Measurements from ENCODE around the gene FRMPD4. TPM values are rescaled to one million over a fixed set of nuclear protein-coding genes. Genes with fewer than 3 reads are reported as not detected.

FRMPD4 gene
- total RNA-seq, 2 experiments from 2014 or later, result not detected

GRCh38 chrX:12570859-12571501 lies 432.7 kb downstream of the FRMPD4 start:
- H3K27me3 ChIP-seq (ENCODE audit: control insufficient read depth in 1 of 2, insufficient read depth in 2 of 2, low read length in 2 of 2), result no peaks in the 10 kb centered on the region
- no peak overlapping the region for H3K4me3 ChIP-seq (ENCODE audit: low read length)
- intact Hi-C loops (cut with DNase I, micrococcal nuclease), result no loop called here
- TF ChIP-seq, protein P1, sequence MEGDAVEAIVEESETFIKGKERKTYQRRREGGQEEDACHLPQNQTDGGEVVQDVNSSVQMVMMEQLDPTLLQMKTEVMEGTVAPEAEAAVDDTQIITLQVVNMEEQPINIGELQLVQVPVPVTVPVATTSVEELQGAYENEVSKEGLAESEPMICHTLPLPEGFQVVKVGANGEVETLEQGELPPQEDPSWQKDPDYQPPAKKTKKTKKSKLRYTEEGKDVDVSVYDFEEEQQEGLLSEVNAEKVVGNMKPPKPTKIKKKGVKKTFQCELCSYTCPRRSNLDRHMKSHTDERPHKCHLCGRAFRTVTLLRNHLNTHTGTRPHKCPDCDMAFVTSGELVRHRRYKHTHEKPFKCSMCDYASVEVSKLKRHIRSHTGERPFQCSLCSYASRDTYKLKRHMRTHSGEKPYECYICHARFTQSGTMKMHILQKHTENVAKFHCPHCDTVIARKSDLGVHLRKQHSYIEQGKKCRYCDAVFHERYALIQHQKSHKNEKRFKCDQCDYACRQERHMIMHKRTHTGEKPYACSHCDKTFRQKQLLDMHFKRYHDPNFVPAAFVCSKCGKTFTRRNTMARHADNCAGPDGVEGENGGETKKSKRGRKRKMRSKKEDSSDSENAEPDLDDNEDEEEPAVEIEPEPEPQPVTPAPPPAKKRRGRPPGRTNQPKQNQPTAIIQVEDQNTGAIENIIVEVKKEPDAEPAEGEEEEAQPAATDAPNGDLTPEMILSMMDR (IDR thresholded peaks at IDR 0.05), result no peak
- no peaks in the 10 kb centered on the region for H3K27me3 Mint-ChIP-seq
- no peak overlapping the region for H3K27ac Mint-ChIP-seq
- DNase-seq (no peak), ATAC-seq (ENCODE audit: poor library complexity) (no peak)
- CTCF ChIA-PET, result no interaction called here
- H3K4me3 Mint-ChIP-seq, result no peak overlapping the region
- H3K27ac ChIP-seq (ENCODE audit: low read depth in 1 of 2, low read length in 2 of 2), result no peak overlapping the region
- H3K4me1 ChIP-seq (ENCODE audit: insufficient read depth, low read length), result no peaks in the 10 kb centered on the region
- no peaks in the 10 kb centered on the region for H3K36me3 Mint-ChIP-seq (ENCODE audit: low read depth)
- no peaks in the 10 kb centered on the region for H3K9me3 ChIP-seq (ENCODE audit: control insufficient read depth in 1 of 2, insufficient read depth in 1 of 2, low read length in 2 of 2)
- POLR2A ChIA-PET, result no interaction called here
- no peaks in the 10 kb centered on the region for H3K4me1 Mint-ChIP-seq (ENCODE audit: low read depth)
- H3K9me3 Mint-ChIP-seq, result no peaks in the 10 kb centered on the region
- no peaks in the 10 kb centered on the region for H3K36me3 ChIP-seq (ENCODE audit: insufficient read depth, low read length)

DNA sequence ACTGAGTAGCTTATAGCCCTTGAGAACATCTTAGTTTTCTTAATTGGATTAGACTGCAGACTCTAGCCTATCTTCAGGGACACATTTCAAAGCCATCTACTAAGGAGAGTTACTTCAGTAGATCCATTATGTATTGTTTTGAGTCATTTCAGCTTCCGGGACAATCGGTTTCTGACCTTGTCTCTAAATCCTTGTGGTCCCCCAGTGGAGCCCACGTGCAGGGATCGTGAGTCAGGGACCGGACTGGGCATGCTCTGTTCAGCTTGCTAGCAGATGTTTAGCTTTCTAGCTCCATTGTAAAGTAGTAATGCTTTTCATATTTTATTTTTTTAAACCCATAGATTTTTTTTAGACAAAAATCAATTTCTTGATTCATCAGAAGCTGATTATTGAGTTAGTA lies 441.0 kb downstream of the FRMPD4 start:
- Histone ChIP-seq H3K27ac (ENCODE audit: low read depth in 1 of 2, low read length in 2 of 2) (no peak overlapping the region), H3K27me3 (ENCODE audit: control insufficient read depth in 1 of 2, insufficient read depth in 2 of 2, low read length in 2 of 2) (peaks cover 0 to 2% of the 10 kb centered on the region in 2 experiments), H3K4me3 (ENCODE audit: low read length) (no peak overlapping the region), H3K4me1 (ENCODE audit: insufficient read depth, low read length) (no peaks in the 10 kb centered on the region), H3K9me3 (ENCODE audit: control insufficient read depth in 1 of 2, insufficient read depth in 1 of 2, low read length in 2 of 2) (peaks cover 0 to 8% of the 10 kb centered on the region in 2 experiments), H3K36me3 (ENCODE audit: insufficient read depth, low read length) (no peaks in the 10 kb centered on the region)
- H3K4me1 Mint-ChIP-seq (ENCODE audit: low read depth), result no peaks in the 10 kb centered on the region
- H3K27ac Mint-ChIP-seq, result no peak overlapping the region
- H3K27me3 Mint-ChIP-seq, result no peaks in the 10 kb centered on the region
- intact Hi-C loops (cut with DNase I, micrococcal nuclease), result no loop called here
- no peaks in the 10 kb centered on the region for H3K9me3 Mint-ChIP-seq
- ChIA-PET POLR2A (no interaction called here), CTCF (no interaction called here)
- no peak overlapping the region for H3K4me3 Mint-ChIP-seq
- DNase-seq (no peak), ATAC-seq (ENCODE audit: poor library complexity) (no peak)
- H3K36me3 Mint-ChIP-seq (ENCODE audit: low read depth), result no peaks in the 10 kb centered on the region
- TF ChIP-seq, protein P1 (IDR thresholded peaks at IDR 0.05), result no peak

- ATAC-seq (ENCODE audit: poor library complexity) (no peak), DNase-seq (no peak)
- Histone ChIP-seq H3K27ac (ENCODE audit: low read depth in 1 of 2, low read length in 2 of 2) (no peak overlapping the region), H3K4me3 (ENCODE audit: low read length) (no peak overlapping the region), H3K9me3 (ENCODE audit: control insufficient read depth in 1 of 2, insufficient read depth in 1 of 2, low read length in 2 of 2) (peaks cover 0 to 8% of the 10 kb centered on the region in 2 experiments), H3K27me3 (ENCODE audit: control insufficient read depth in 1 of 2, insufficient read depth in 2 of 2, low read length in 2 of 2) (peaks cover 0 to 2% of the 10 kb centered on the region in 2 experiments), H3K4me1 (ENCODE audit: insufficient read depth, low read length) (no peaks in the 10 kb centered on the region), H3K36me3 (ENCODE audit: insufficient read depth, low read length) (no peaks in the 10 kb centered on the region)
- ChIA-PET CTCF (no interaction called here), POLR2A (no interaction called here)
- TF ChIP-seq, protein P1 (IDR thresholded peaks at IDR 0.05), result no peak
- intact Hi-C loops (cut with DNase I, micrococcal nuclease), result no loop called here
- H3K36me3 Mint-ChIP-seq (ENCODE audit: low read depth), result no peaks in the 10 kb centered on the region
- no peaks in the 10 kb centered on the region for H3K27me3 Mint-ChIP-seq
- no peak overlapping the region for H3K4me3 Mint-ChIP-seq
- H3K9me3 Mint-ChIP-seq, result no peaks in the 10 kb centered on the region
- no peak overlapping the region for H3K27ac Mint-ChIP-seq
- no peaks in the 10 kb centered on the region for H3K4me1 Mint-ChIP-seq (ENCODE audit: low read depth)
These were observed 442.3 kb downstream of the FRMPD4 start for GRCh38 chrX:12580548-12580947.
